Osteoblast (primary cell): ENCODE results near the gene NPTN. TPM values are rescaled to one million over a fixed set of nuclear protein-coding genes. Genes with fewer than 3 reads are reported as not detected.

Experiments used
- DNase-seq: peaks from one replicate; pipeline ENCODE4 v3.0.0; 2011; ENCODE audit warnings: low spot score, mixed read lengths; ENCODE audit not compliant: insufficient read length; ENCODE audit errors: missing footprints
- H2AFZ ChIP-seq: 2 replicates; pipeline ENCODE4 v1.6.0; 2011; ENCODE audit warnings: mild to moderate bottlenecking, low read length
- H3K27ac ChIP-seq: 2 replicates; pipeline ENCODE4 v1.5.1; 2011; ENCODE audit warnings: mild to moderate bottlenecking, low read depth, low read length, moderate library complexity
- H3K27me3 ChIP-seq: 2 replicates; pipeline ENCODE4 v1.6.0; 2012; ENCODE audit warnings: mild to moderate bottlenecking, control low read depth, inconsistent platforms, low read length, moderate library complexity; ENCODE audit not compliant: insufficient read depth
- H3K36me3 ChIP-seq: 2 replicates; pipeline ENCODE4 v1.5.1; 2011; ENCODE audit warnings: mild to moderate bottlenecking, low read length, control low read depth, moderate library complexity; ENCODE audit not compliant: insufficient read depth
- H3K4me1 ChIP-seq: 2 replicates; pipeline ENCODE4 v1.5.1; 2011; ENCODE audit warnings: mild to moderate bottlenecking, low read length, control low read depth, moderate library complexity; ENCODE audit not compliant: insufficient read depth
- H3K4me2 ChIP-seq: 2 replicates; pipeline ENCODE4 v1.6.0; 2011; ENCODE audit warnings: mild to moderate bottlenecking, low read length; ENCODE audit not compliant: insufficient read depth
- H3K4me3 ChIP-seq: fragments of 200-600 bp; sonication (generic); 3 replicates; pipeline ENCODE4 v1.5.1; 2012; ENCODE audit warnings: mild to moderate bottlenecking, low read length, inconsistent platforms; ENCODE audit not compliant: insufficient read depth
- H3K79me2 ChIP-seq: 2 replicates; pipeline ENCODE4 v1.6.0; 2012; ENCODE audit warnings: mild to moderate bottlenecking, low read length, control low read depth, inconsistent platforms; ENCODE audit not compliant: insufficient read depth
- H3K9me3 ChIP-seq: 2 replicates; pipeline ENCODE4 v1.5.1; 2011; ENCODE audit warnings: low read depth, low read length, control low read depth
- H4K20me1 ChIP-seq: 2 replicates; pipeline ENCODE4 v1.6.0; 2012; ENCODE audit warnings: mild to moderate bottlenecking, low read length, control low read depth; ENCODE audit not compliant: insufficient read depth
- CTCF ChIP-seq: IDR thresholded peaks from 2 replicates; pipeline ENCODE4 v1.5.1; 2011; ENCODE audit warnings: mild to moderate bottlenecking, low read depth, low read length, moderate library complexity; ENCODE audit errors: extremely low read depth
- total RNA-seq: library from RNA; depleted of rRNA; stranded (reverse); fragments of >200 nt; gene quantifications from 2 replicates; pipeline ENCODE4 v1.2.3, GENCODE V29; 2012

The NPTN gene
- total RNA-seq, 1 donor, result 130 TPM

GRCh38 chr15:73518876-73519733, 114.1 kb downstream of the NPTN start:
- no peak overlapping the region for H3K4me3 ChIP-seq
- H3K36me3 ChIP-seq, result no peaks in the 10 kb centered on the region
- no peaks in the 10 kb centered on the region for H3K79me2 ChIP-seq
- no peak overlapping the region for H3K4me2 ChIP-seq
- no peak for TF ChIP-seq CTCF
- DNase-seq, result no peak
- H2AFZ ChIP-seq, result no peak overlapping the region
- no peak overlapping the region for H3K27ac ChIP-seq
- no peaks in the 10 kb centered on the region for H4K20me1 ChIP-seq
- H3K9me3 ChIP-seq, result no peaks in the 10 kb centered on the region
- H3K4me1 ChIP-seq, result no peaks in the 10 kb centered on the region
- H3K27me3 ChIP-seq, result peaks cover 4% of the 10 kb centered on the region

GRCh38 chr15:73518180-73518862, 114.9 kb downstream of the NPTN start:
- Histone ChIP-seq H3K4me2 (no peak overlapping the region), H3K27me3 (peaks cover 4% of the 10 kb centered on the region), H3K4me1 (no peaks in the 10 kb centered on the region), H2AFZ (no peak overlapping the region), H4K20me1 (no peaks in the 10 kb centered on the region), H3K4me3 (no peak overlapping the region), H3K79me2 (no peaks in the 10 kb centered on the region), H3K27ac (no peak overlapping the region), H3K9me3 (no peaks in the 10 kb centered on the region), H3K36me3 (no peaks in the 10 kb centered on the region)
- no peak for TF ChIP-seq CTCF
- DNase-seq, result peak; percentile 13

GRCh38 chr15:73517566-73517965, 115.6 kb downstream of the NPTN start:
- Histone ChIP-seq H3K9me3 (no peaks in the 10 kb centered on the region), H2AFZ (no peak overlapping the region), H3K4me2 (no peak overlapping the region), H3K27me3 (peaks cover 4% of the 10 kb centered on the region), H3K36me3 (no peaks in the 10 kb centered on the region), H3K79me2 (no peaks in the 10 kb centered on the region), H3K4me1 (no peaks in the 10 kb centered on the region), H4K20me1 (no peaks in the 10 kb centered on the region), H3K4me3 (no peak overlapping the region), H3K27ac (no peak overlapping the region)
- TF ChIP-seq CTCF, result no peak
- no peak for DNase-seq

- H3K9me3 ChIP-seq, result no peaks in the 10 kb centered on the region
- H3K4me1 ChIP-seq, result no peaks in the 10 kb centered on the region
- TF ChIP-seq CTCF, result no peak
- H3K36me3 ChIP-seq, result no peaks in the 10 kb centered on the region
- DNase-seq, result peak; percentile 53
- H3K27ac ChIP-seq, result no peak overlapping the region
- H3K4me2 ChIP-seq, result no peak overlapping the region
- no peaks in the 10 kb centered on the region for H4K20me1 ChIP-seq
- no peak overlapping the region for H3K4me3 ChIP-seq
- H3K79me2 ChIP-seq, result no peaks in the 10 kb centered on the region
- no peak overlapping the region for H2AFZ ChIP-seq
- H3K27me3 ChIP-seq, result peaks cover 4% of the 10 kb centered on the region
Observed at GRCh38 chr15:73515527-73515926, 117.7 kb downstream of the NPTN start.
